HL-60 (cell line): Measurements from ENCODE around the gene STARD3.

Experiments
- DNase-seq, 2 experiments: peaks; one replicate each; pipeline ENCODE4 v3.0.0-alpha.2; 2010 to 2020; ENCODE audit warnings: low read depth in 1 of 2, low spot score in 1 of 2
- H3K27ac ChIP-seq: fragments of 250-450 bp; sonication (Bioruptor Pico); replicated peaks from 2 replicates; pipeline ENCODE4 v1.5.1; 2020; ENCODE audit warnings: mild to moderate bottlenecking, moderate library complexity
- H3K27me3 ChIP-seq: fragments of 250-450 bp; sonication (Bioruptor Pico); 2 replicates; pipeline ENCODE4 v1.5.1; 2021; ENCODE audit warnings: mild to moderate bottlenecking, moderate library complexity; ENCODE audit not compliant: insufficient read depth, poor library complexity, severe bottlenecking
- H3K4me3 ChIP-seq: replicated peaks from 2 replicates; pipeline ENCODE4 v1.5.1; 2011; ENCODE audit warnings: mild to moderate bottlenecking, control low read depth, low read length; ENCODE audit not compliant: insufficient read depth
- GABPA ChIP-seq: IDR thresholded peaks from 2 replicates; pipeline ENCODE4 v1.6.1; 2012; ENCODE audit warnings: low read depth
- POLR2AphosphoS5 ChIP-seq: IDR thresholded peaks from 2 replicates; pipeline ENCODE4 v1.6.1; 2012; ENCODE audit warnings: low read depth
- SPI1 ChIP-seq: IDR thresholded peaks from 2 replicates; pipeline ENCODE4 v1.6.1; 2012; ENCODE audit warnings: low read depth, mild to moderate bottlenecking, borderline replicate concordance
- TF ChIP-seq, protein P1 (sequence below): IDR thresholded peaks from 2 replicates; pipeline ENCODE4 v1.6.1; 2012; ENCODE audit warnings: low read depth; ENCODE audit not compliant: insufficient replicate concordance
- TF ChIP-seq, protein P2 (sequence below): IDR thresholded peaks from one replicate; pipeline ENCODE4 v1.5.1; 2011; ENCODE audit warnings: low read length, control low read depth, inconsistent platforms; ENCODE audit not compliant: insufficient read depth

Gene STARD3

DNA sequence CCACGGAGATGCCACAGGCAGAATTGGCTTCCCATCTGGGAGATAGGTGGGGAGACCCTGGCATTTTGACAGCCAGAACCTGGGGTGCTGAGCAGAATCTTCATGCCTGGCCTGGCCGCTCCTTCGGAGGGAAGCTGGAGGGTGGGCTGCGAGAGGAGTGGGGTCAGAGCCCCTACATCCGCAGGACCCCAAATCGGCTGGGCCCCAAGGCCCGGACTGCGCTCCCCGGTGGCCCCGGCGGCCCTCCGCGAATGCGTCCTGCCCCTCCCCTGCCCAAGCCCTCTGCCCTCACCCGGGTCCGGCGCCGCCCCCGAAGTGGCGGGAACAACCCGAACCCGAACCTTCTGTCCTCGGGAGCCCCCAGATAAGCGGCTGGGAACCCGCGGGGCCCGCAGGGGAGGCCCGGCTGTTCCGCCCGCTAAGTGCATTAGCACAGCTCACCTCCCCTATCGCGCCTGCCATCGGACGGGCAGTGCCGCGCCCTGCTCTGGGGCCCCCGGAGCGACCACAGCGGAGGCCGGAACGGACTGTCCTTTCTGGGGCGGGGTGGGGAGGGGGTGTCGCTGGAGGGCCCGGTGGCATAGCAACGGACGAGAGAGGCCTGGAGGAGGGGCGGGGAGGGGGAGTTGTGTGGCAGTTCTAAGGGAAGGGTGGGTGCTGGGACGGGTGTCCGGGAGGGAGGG is 30.5 kb downstream of the STARD3 start:
- H3K27ac ChIP-seq = no peak overlapping the region
- no peak overlapping the region for H3K4me3 ChIP-seq
- DNase-seq = no peak
- peaks cover 43% of the 10 kb centered on the region for H3K27me3 ChIP-seq
- TF ChIP-seq, protein P1, sequence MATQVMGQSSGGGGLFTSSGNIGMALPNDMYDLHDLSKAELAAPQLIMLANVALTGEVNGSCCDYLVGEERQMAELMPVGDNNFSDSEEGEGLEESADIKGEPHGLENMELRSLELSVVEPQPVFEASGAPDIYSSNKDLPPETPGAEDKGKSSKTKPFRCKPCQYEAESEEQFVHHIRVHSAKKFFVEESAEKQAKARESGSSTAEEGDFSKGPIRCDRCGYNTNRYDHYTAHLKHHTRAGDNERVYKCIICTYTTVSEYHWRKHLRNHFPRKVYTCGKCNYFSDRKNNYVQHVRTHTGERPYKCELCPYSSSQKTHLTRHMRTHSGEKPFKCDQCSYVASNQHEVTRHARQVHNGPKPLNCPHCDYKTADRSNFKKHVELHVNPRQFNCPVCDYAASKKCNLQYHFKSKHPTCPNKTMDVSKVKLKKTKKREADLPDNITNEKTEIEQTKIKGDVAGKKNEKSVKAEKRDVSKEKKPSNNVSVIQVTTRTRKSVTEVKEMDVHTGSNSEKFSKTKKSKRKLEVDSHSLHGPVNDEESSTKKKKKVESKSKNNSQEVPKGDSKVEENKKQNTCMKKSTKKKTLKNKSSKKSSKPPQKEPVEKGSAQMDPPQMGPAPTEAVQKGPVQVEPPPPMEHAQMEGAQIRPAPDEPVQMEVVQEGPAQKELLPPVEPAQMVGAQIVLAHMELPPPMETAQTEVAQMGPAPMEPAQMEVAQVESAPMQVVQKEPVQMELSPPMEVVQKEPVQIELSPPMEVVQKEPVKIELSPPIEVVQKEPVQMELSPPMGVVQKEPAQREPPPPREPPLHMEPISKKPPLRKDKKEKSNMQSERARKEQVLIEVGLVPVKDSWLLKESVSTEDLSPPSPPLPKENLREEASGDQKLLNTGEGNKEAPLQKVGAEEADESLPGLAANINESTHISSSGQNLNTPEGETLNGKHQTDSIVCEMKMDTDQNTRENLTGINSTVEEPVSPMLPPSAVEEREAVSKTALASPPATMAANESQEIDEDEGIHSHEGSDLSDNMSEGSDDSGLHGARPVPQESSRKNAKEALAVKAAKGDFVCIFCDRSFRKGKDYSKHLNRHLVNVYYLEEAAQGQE = no peak
- no peak for TF ChIP-seq POLR2AphosphoS5
- TF ChIP-seq GABPA = no peak
- no peak for TF ChIP-seq SPI1
- TF ChIP-seq, protein P2, sequence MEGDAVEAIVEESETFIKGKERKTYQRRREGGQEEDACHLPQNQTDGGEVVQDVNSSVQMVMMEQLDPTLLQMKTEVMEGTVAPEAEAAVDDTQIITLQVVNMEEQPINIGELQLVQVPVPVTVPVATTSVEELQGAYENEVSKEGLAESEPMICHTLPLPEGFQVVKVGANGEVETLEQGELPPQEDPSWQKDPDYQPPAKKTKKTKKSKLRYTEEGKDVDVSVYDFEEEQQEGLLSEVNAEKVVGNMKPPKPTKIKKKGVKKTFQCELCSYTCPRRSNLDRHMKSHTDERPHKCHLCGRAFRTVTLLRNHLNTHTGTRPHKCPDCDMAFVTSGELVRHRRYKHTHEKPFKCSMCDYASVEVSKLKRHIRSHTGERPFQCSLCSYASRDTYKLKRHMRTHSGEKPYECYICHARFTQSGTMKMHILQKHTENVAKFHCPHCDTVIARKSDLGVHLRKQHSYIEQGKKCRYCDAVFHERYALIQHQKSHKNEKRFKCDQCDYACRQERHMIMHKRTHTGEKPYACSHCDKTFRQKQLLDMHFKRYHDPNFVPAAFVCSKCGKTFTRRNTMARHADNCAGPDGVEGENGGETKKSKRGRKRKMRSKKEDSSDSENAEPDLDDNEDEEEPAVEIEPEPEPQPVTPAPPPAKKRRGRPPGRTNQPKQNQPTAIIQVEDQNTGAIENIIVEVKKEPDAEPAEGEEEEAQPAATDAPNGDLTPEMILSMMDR = no peak

DNA sequence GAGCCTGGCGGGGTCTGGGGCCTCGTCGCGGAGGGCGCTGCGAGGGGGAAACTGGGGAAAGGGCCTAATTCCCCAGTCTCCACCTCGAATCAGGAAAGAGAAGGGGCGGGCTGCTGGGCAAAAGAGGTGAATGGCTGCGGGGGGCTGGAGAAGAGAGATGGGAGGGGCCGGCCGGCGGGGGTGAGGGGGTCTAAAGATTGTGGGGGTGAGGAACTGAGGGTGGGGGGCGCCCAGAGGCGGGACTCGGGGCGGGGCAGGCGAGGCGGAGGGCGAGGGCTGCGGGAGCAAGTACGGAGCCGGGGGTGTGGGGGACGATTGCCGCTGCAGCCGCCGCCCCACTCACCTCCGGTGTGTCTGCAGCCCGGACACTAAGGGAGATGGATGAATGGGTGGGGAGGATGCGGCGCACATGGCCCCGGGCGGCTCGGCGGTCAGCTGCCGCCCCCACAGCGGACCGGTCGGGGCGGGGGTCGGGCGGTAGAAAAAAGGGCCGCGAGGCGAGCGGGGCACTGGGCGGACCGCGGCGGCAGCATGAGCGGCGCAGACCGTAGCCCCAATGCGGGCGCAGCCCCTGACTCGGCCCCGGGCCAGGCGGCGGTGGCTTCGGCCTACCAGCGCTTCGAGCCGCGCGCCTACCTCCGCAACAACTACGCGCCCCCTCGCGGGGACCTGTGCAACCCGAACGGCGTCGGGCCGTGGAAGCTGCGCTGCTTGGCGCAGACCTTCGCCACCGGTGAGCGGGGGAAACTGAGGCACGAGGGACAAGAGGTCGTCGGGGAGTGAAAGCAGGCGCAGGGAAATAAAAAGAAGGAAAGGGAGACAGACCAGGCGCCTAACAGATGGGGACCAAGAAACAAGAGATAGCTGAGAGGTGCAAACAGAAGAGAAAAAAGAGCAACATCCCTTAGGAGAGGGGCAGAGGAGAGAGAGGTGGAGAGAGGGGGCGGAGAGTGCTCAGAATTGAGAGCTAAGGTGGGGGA is 31.3 kb downstream of the STARD3 start, which contains the start of gene PNMT:
Gene PNMT, plus strand, starts transcription at position 509 of the 980 bp plus-strand sequence. Its CDS starts 23 bp downstream, at position 532.
- peak in 1 of 2 experiments; percentile 58 for DNase-seq
- H3K27me3 ChIP-seq = peaks cover 43% of the 10 kb centered on the region
- H3K4me3 ChIP-seq = no peak within 1 kb of the TSS; the same call in 1 of the 2 replicates
- TF ChIP-seq POLR2AphosphoS5 = no peak
- TF ChIP-seq SPI1 = no peak
- TF ChIP-seq, protein P2 = no peak
- TF ChIP-seq, protein P1 = no peak
- no peak for TF ChIP-seq GABPA
- no peak within 1 kb of the TSS for H3K27ac ChIP-seq

DNA sequence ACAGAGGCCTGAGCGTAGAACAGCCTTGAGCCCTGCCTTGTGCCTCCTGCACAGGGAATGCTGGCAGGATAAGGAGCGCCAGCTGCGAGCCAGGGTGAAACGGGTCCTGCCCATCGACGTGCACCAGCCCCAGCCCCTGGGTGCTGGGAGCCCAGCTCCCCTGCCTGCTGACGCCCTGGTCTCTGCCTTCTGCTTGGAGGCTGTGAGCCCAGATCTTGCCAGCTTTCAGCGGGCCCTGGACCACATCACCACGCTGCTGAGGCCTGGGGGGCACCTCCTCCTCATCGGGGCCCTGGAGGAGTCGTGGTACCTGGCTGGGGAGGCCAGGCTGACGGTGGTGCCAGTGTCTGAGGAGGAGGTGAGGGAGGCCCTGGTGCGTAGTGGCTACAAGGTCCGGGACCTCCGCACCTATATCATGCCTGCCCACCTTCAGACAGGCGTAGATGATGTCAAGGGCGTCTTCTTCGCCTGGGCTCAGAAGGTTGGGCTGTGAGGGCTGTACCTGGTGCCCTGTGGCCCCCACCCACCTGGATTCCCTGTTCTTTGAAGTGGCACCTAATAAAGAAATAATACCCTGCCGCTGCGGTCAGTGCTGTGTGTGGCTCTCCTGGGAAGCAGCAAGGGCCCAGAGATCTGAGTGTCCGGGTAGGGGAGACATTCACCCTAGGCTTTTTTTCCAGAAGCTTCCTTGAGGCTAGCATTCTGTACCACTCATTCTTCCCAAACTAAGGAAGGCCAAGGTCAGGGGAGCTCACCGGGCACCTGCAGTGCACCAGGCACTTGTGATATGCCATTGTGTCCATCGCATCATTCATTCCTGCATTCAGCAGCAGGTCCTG is 33.2 kb downstream of the STARD3 start:
- DNase-seq = no peak
- no peak overlapping the region for H3K4me3 ChIP-seq
- peaks cover 43% of the 10 kb centered on the region for H3K27me3 ChIP-seq
- no peak for TF ChIP-seq GABPA
- TF ChIP-seq, protein P1 = no peak
- TF ChIP-seq SPI1 = no peak
- H3K27ac ChIP-seq = no peak overlapping the region
